ENCODE measurements around the gene ABHD12.

DNA sequence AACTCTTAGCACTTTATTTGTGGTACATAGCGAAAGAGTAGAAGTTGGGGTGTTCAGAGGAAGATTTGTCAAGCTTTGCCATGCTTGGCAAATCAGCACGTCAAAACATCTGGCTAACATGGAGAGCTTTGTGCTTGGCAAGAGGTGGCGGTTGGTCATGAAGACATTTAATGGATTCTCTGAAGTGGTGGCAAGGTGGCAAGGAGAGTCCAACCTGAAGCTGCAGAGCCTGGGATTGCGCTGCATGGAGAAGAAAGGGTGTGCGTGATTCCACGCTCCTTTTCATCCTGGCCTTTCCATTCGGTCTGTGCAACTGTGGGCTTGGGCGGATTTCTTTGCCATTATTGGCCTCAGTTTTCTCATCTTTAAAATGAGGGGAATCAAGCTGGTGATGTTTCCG is 139.6 kb downstream of the ABHD12 start:
- TF ChIP-seq POLR2A (IDR thresholded peaks at IDR 0.05): no peak
- no peak for TF ChIP-seq POLR2AphosphoS5 (IDR thresholded peaks at IDR 0.05)
